ENCODE measurements around the gene ZNRF3.

The ZNRF3 gene

GRCh38 chr22:29061773-29062172 is 178.4 kb downstream of the ZNRF3 start, which contains the start of gene C22orf31:
TSS of gene C22orf31 (minus strand) at chr22:29061831. CDS start at chr22:29061792, 39 bp downstream.
- TF ChIP-seq ZNF70 (CRISPR knock-in tag; IDR thresholded peaks at IDR 0.05) = no peak
- ATAC-seq = no peak

DNA sequence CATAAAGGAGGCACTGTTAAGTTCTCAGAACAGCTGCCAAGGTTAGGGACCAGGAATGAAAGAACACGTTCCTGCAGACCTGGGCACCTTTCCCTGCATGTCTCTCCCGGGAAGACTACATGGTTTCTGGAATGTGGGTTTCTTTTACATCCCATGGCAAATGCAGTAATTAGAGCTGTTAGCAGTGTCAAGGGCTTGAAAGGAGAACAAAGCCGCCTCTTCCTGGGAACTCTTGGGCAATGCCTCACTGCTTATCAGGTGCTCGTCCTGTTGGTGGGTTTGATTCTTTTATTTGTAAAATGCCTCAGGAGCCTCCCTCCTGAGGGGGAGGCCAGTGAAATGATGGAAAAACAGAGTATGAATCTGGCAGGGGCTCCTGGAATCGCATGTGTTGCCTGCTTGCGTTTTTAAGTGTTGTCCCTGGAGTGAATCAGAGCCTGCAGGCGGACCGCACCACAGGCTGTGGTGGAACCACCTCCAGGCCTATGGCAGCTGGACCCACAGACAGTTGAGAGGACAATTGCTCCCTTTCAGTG is 179.0 kb downstream of the ZNRF3 start:
- ATAC-seq = no peak
- TF ChIP-seq ZNF8 (CRISPR knock-in tag; IDR thresholded peaks at IDR 0.05) = no peak
- no peak for TF ChIP-seq PPARA (CRISPR knock-in tag; IDR thresholded peaks at IDR 0.05; ENCODE audit: borderline replicate concordance)
- TF ChIP-seq, protein P1, sequence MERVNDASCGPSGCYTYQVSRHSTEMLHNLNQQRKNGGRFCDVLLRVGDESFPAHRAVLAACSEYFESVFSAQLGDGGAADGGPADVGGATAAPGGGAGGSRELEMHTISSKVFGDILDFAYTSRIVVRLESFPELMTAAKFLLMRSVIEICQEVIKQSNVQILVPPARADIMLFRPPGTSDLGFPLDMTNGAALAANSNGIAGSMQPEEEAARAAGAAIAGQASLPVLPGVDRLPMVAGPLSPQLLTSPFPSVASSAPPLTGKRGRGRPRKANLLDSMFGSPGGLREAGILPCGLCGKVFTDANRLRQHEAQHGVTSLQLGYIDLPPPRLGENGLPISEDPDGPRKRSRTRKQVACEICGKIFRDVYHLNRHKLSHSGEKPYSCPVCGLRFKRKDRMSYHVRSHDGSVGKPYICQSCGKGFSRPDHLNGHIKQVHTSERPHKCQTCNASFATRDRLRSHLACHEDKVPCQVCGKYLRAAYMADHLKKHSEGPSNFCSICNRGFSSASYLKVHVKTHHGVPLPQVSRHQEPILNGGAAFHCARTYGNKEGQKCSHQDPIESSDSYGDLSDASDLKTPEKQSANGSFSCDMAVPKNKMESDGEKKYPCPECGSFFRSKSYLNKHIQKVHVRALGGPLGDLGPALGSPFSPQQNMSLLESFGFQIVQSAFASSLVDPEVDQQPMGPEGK (CRISPR knock-in tag; IDR thresholded peaks at IDR 0.05; ENCODE audit: borderline replicate concordance) = no peak
- TF ChIP-seq ESRRG (CRISPR knock-in tag; IDR thresholded peaks at IDR 0.05) = no peak
- no peak for TF ChIP-seq ZFP3 (CRISPR knock-in tag; IDR thresholded peaks at IDR 0.05)
- TF ChIP-seq TCF4 (CRISPR knock-in tag; IDR thresholded peaks at IDR 0.05; ENCODE audit: borderline replicate concordance) = no peak
- TF ChIP-seq ZFP30 (CRISPR knock-in tag; IDR thresholded peaks at IDR 0.05) = no peak

DNA sequence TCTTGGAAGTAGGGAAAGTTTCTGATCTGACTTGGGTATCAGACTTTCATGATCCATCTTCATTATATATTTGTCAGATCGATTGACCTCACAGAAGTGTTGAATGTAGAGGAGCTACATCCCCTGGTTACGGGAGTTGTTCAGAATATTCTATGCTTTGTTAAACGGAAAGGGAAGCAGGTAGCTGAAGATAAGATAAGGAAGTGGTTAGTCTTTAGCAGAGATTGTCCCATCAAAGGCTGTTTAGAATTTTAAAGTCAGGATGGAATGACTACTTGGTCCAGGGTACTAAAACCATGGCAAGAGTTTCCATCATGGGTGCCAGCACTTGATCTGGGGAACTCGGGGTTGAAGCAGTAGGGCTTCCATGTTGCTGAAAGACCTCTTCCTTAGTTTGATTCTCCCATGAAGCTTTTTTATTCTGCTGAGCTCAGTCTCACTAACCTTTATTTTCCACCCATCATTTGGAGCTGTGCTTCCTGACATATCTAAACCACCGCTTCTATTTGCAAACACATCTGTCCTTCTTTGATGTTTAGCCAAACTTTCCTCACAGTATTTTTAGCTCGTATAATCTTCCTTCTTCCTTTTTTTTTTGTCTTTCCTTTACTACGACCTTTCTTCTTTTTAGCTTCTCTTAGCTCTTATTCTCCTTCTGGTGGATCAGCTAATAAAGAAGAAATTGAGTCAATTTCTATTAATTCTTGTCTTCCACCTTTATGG is 182.3 kb downstream of the ZNRF3 start:
- TF ChIP-seq GLIS3 (CRISPR knock-in tag; IDR thresholded peaks at IDR 0.05) (no peak), PPARA (CRISPR knock-in tag; IDR thresholded peaks at IDR 0.05; ENCODE audit: borderline replicate concordance) (no peak), ZNF565 (CRISPR knock-in tag; conservative IDR thresholded peaks at IDR 0.05; ENCODE audit: low read depth) (no peak), ZFP30 (CRISPR knock-in tag; IDR thresholded peaks at IDR 0.05) (no peak), ARNTL (CRISPR knock-in tag; IDR thresholded peaks at IDR 0.05; ENCODE audit: borderline replicate concordance, low read depth) (no peak)
- ATAC-seq = no peak

GRCh38 chr22:29069463-29069862 is 186.1 kb downstream of the ZNRF3 start:
- TF ChIP-seq ZFP3 (CRISPR knock-in tag; IDR thresholded peaks at IDR 0.05) = no peak
- no peak for TF ChIP-seq PPARA (CRISPR knock-in tag; IDR thresholded peaks at IDR 0.05; ENCODE audit: borderline replicate concordance)
- no peak for TF ChIP-seq ZNF565 (CRISPR knock-in tag; conservative IDR thresholded peaks at IDR 0.05; ENCODE audit: low read depth)
- no peak for ATAC-seq

DNA sequence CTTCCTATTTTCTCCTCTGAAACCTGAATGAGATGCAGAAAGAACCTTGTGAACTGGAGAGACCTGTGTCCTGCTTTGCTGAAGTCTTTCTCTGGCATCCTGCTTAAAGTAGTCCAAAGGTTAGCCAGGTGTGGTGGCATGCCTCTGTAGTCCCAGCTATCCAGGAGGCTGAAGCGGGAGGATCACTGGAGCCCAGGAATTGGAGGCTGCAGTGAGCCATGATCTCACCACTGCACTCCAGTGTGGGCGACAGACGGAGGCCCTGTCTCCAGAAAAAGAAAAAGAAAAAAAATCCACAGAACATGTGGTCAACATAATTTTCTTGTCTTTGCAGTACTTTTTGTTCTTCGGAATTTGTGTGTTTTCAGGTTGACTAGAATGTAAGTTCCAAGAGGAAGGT is 187.1 kb downstream of the ZNRF3 start:
- ATAC-seq = no peak
- TF ChIP-seq GLIS3 (CRISPR knock-in tag; IDR thresholded peaks at IDR 0.05) (no peak), ZNF565 (CRISPR knock-in tag; conservative IDR thresholded peaks at IDR 0.05; ENCODE audit: low read depth) (no peak), ZNF70 (CRISPR knock-in tag; IDR thresholded peaks at IDR 0.05) (no peak), ZFP30 (CRISPR knock-in tag; IDR thresholded peaks at IDR 0.05) (no peak), ZFP3 (CRISPR knock-in tag; IDR thresholded peaks at IDR 0.05) (no peak), ESRRG (CRISPR knock-in tag; IDR thresholded peaks at IDR 0.05) (no peak)

DNA sequence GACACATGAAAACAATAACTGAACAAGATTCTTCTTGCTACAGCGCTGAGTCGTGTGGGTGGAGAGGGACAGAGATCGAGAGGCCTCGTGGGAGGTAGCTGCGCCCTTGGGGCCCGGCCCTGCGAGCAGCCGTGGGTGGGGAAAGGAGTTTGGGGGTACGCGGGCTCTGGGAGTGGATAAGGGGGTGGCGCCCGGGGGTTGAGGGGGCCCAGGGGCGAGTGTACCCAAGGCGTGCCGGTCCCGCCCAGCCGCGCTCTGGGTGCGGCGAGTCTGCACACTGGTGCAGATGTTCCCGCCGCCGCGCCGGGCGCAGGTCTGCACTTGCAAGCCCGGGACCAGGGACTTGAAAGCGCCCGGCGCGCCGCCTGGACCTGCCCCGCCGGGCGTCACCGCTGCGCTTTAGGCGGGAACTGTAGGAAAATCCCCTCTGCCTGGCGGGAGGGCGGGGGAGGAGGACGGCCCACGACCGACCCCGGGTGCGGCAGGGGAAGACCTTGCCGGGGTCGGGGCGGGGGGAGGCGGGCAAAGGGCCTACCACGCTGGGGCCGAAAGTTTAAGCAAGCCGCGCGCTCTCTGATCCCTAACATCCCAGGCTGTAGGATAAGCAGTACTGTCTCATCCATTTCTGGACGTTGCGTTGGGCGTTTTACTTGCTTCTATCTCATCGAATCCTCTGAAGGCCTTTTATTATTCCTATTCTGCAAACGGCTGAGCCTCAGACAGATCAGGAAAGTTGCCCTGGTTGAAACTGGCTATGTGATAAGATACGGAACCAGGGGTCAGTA is 188.1 kb downstream of the ZNRF3 start:
- no peak for ATAC-seq
- TF ChIP-seq ZFP30 (CRISPR knock-in tag; IDR thresholded peaks at IDR 0.05) = no peak
- TF ChIP-seq, protein P2, sequence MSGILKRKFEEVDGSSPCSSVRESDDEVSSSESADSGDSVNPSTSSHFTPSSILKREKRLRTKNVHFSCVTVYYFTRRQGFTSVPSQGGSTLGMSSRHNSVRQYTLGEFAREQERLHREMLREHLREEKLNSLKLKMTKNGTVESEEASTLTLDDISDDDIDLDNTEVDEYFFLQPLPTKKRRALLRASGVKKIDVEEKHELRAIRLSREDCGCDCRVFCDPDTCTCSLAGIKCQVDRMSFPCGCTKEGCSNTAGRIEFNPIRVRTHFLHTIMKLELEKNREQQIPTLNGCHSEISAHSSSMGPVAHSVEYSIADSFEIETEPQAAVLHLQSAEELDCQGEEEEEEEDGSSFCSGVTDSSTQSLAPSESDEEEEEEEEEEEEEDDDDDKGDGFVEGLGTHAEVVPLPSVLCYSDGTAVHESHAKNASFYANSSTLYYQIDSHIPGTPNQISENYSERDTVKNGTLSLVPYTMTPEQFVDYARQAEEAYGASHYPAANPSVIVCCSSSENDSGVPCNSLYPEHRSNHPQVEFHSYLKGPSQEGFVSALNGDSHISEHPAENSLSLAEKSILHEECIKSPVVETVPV (CRISPR knock-in tag; IDR thresholded peaks at IDR 0.05) = no peak
- TF ChIP-seq POU6F1 (CRISPR knock-in tag; IDR thresholded peaks at IDR 0.05; ENCODE audit: borderline replicate concordance, low read depth) = no peak
- no peak for TF ChIP-seq ZNF565 (CRISPR knock-in tag; conservative IDR thresholded peaks at IDR 0.05; ENCODE audit: low read depth)
- no peak for TF ChIP-seq ZC3H10 (CRISPR knock-in tag; IDR thresholded peaks at IDR 0.05)
- no peak for TF ChIP-seq RARB (CRISPR knock-in tag; IDR thresholded peaks at IDR 0.05)
- TF ChIP-seq, protein P3, sequence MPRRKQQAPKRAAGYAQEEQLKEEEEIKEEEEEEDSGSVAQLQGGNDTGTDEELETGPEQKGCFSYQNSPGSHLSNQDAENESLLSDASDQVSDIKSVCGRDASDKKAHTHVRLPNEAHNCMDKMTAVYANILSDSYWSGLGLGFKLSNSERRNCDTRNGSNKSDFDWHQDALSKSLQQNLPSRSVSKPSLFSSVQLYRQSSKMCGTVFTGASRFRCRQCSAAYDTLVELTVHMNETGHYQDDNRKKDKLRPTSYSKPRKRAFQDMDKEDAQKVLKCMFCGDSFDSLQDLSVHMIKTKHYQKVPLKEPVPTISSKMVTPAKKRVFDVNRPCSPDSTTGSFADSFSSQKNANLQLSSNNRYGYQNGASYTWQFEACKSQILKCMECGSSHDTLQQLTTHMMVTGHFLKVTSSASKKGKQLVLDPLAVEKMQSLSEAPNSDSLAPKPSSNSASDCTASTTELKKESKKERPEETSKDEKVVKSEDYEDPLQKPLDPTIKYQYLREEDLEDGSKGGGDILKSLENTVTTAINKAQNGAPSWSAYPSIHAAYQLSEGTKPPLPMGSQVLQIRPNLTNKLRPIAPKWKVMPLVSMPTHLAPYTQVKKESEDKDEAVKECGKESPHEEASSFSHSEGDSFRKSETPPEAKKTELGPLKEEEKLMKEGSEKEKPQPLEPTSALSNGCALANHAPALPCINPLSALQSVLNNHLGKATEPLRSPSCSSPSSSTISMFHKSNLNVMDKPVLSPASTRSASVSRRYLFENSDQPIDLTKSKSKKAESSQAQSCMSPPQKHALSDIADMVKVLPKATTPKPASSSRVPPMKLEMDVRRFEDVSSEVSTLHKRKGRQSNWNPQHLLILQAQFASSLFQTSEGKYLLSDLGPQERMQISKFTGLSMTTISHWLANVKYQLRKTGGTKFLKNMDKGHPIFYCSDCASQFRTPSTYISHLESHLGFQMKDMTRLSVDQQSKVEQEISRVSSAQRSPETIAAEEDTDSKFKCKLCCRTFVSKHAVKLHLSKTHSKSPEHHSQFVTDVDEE (CRISPR knock-in tag; IDR thresholded peaks at IDR 0.05) = no peak
- no peak for TF ChIP-seq CSDC2 (CRISPR knock-in tag; IDR thresholded peaks at IDR 0.05)
- TF ChIP-seq ZNF8 (CRISPR knock-in tag; IDR thresholded peaks at IDR 0.05) = no peak
- no peak for TF ChIP-seq ARNTL (CRISPR knock-in tag; IDR thresholded peaks at IDR 0.05; ENCODE audit: borderline replicate concordance, low read depth)
- no peak for TF ChIP-seq ZNF70 (CRISPR knock-in tag; IDR thresholded peaks at IDR 0.05)
- no peak for TF ChIP-seq ESRRG (CRISPR knock-in tag; IDR thresholded peaks at IDR 0.05)
- TF ChIP-seq, protein P1 (CRISPR knock-in tag; IDR thresholded peaks at IDR 0.05; ENCODE audit: borderline replicate concordance) = no peak
- no peak for TF ChIP-seq GLIS3 (CRISPR knock-in tag; IDR thresholded peaks at IDR 0.05)
- no peak for TF ChIP-seq BACH2 (CRISPR knock-in tag; IDR thresholded peaks at IDR 0.05; ENCODE audit: borderline replicate concordance)
- TF ChIP-seq PPARA (CRISPR knock-in tag; IDR thresholded peaks at IDR 0.05; ENCODE audit: borderline replicate concordance) = no peak
- TF ChIP-seq ZFP3 (CRISPR knock-in tag; IDR thresholded peaks at IDR 0.05) = no peak

All from SK-N-SH treated with all-trans-retinoic acid at 6 μM for 48 hours (cell line).